Stimulated activated CD8-positive, alpha-beta memory T cell treated with anti-CD3 and anti-CD28 coated beads, Interleukin-4, amount 100 ng/mL, for 48 hours (primary cell): ENCODE measurements around the gene MUC21.
"Not testable (repeated sequence)": the region's sequence is repeated elsewhere in the genome, so short reads cannot be mapped to it uniquely, and the experiment has no call there.

Experiments used
- DNase-seq: peaks from one replicate; pipeline ENCODE4 v3.0.0-alpha.2; 2020

MUC21 gene

GRCh38 chr6:30970946-30971345 is 12.6 kb upstream of the MUC21 start:
- no peak for DNase-seq

- no peak for DNase-seq
Measured at GRCh38 chr6:30972816-30973215, 10.7 kb upstream of the MUC21 start.

- no peak for DNase-seq
Measured at GRCh38 chr6:30974490-30975252, 8.8 kb upstream of the MUC21 start.

- DNase-seq: no peak
Measured at GRCh38 chr6:30979141-30979540, 4.4 kb upstream of the MUC21 start.

- DNase-seq: no peak
Measured at GRCh38 chr6:30979690-30980089, 3.8 kb upstream of the MUC21 start.

- no peak for DNase-seq
Measured at GRCh38 chr6:30981942-30982772, 1.4 kb upstream of the MUC21 start.

- DNase-seq: no peak
Measured at GRCh38 chr6:30985490-30985889, 2.0 kb downstream of the MUC21 start.

- no peak for DNase-seq
Measured at GRCh38 chr6:30987304-30987703, 3.8 kb downstream of the MUC21 start.

- DNase-seq: no peak
Measured at GRCh38 chr6:30988209-30988825, 4.8 kb downstream of the MUC21 start.

- no peak for DNase-seq
Measured at GRCh38 chr6:30990422-30991086, 7.0 kb downstream of the MUC21 start.

- DNase-seq: no peak
Measured at GRCh38 chr6:30991891-30992290, 8.4 kb downstream of the MUC21 start.

- no peak for DNase-seq
Measured at GRCh38 chr6:30997301-30997700, 13.8 kb downstream of the MUC21 start.

GRCh38 chr6:30998785-30999184 is 15.3 kb downstream of the MUC21 start:
- DNase-seq: no peak

- DNase-seq: not testable (repeated sequence)
Measured at GRCh38 chr6:31000067-31000860, 16.7 kb downstream of the MUC21 start.

- DNase-seq: no peak
Measured at GRCh38 chr6:31001281-31001888, 17.9 kb downstream of the MUC21 start.

- DNase-seq: no peak
Measured at GRCh38 chr6:31002471-31002870, 19.0 kb downstream of the MUC21 start.

- DNase-seq: no peak
Measured at GRCh38 chr6:31004794-31005193, 21.3 kb downstream of the MUC21 start.

- no peak for DNase-seq
Measured at GRCh38 chr6:31005249-31006020, 21.9 kb downstream of the MUC21 start.

- DNase-seq: no peak
Measured at GRCh38 chr6:31007694-31008093, 24.2 kb downstream of the MUC21 start.

- no peak for DNase-seq
Measured at GRCh38 chr6:31008165-31008564, 24.6 kb downstream of the MUC21 start.

GRCh38 chr6:31009731-31010130 is 26.2 kb downstream of the MUC21 start:
- DNase-seq: no peak
